Kidney (tissue), 2 donors: ENCODE measurements around the gene DDX47. TPM values are rescaled to one million over a fixed set of nuclear protein-coding genes. Genes with fewer than 3 reads are reported as not detected.

Source experiments
- microRNA-seq: library from miRNA; unstranded; fragments of <30 nt; microRNA quantifications from one replicate; pipeline ENCODE4 v1.2.0, GENCODE V29; 2020
- polyA plus RNA-seq: library from polyadenylated mRNA; stranded (reverse); fragments of 350-450 nt; fragmentation: Illumina TruSeq; extraction: RNeasy Lipid Tissue Mini Kit (QIAGEN cat#74804); gene quantifications from one replicate; pipeline ENCODE4 v1.2.3, GENCODE V29; 2014; ENCODE audit warnings: low read depth, low replicate concordance; ENCODE audit not compliant: insufficient read depth
- total RNA-seq: library from RNA; stranded (reverse); fragmentation: NEBNext Ultra II Directional; extraction: Animal tissue kit (Norgen Biotek cat#: 25700); gene quantifications from one replicate; pipeline ENCODE4 v1.2.1, GENCODE V29; 2021
- donor health status: DM: yes; HTN: yes; CAD: no.

DDX47 gene
- total and polyA plus RNA-seq, 2 donors from 2014 or later, result 35.1 to 50.9 TPM

Small RNAs within 50 kb of the gene (microRNA-seq; reads per million reads assigned to microRNA genes)
- not detected for gene MIR613

Other genes with a start within 250 kb of the DDX47 start
- 38.6 TPM for gene CREBL2, start 201.5 kb upstream of the DDX47 start, total RNA-seq
- gene CREBL2, start 201.5 kb upstream of the DDX47 start, polyA plus RNA-seq, result 35.8 TPM
- gene GPR19, start 117.2 kb upstream of the DDX47 start, total RNA-seq, result 0.19 TPM
- not detected for gene GPR19, start 117.2 kb upstream of the DDX47 start, polyA plus RNA-seq
- gene CDKN1B, start 96.0 kb upstream of the DDX47 start, total RNA-seq, result 52.3 TPM
- 27.9 TPM for gene CDKN1B, start 96.0 kb upstream of the DDX47 start, polyA plus RNA-seq
- gene APOLD1, start 27.7 kb upstream of the DDX47 start, total RNA-seq, result 18.9 TPM
- 4.5 TPM for gene APOLD1, start 27.7 kb upstream of the DDX47 start, polyA plus RNA-seq
- 60.6 TPM for gene GPRC5A, start 78.2 kb downstream of the DDX47 start, total RNA-seq
- 6.3 TPM for gene GPRC5A, start 78.2 kb downstream of the DDX47 start, polyA plus RNA-seq
- gene GPRC5D, start 138.8 kb downstream of the DDX47 start, total RNA-seq, result 0.25 TPM
- not detected for gene GPRC5D, start 138.8 kb downstream of the DDX47 start, polyA plus RNA-seq
- gene HEBP1, start 186.9 kb downstream of the DDX47 start, total RNA-seq, result 66.8 TPM
- gene HEBP1, start 186.9 kb downstream of the DDX47 start, polyA plus RNA-seq, result 142 TPM
- 9.6 TPM for gene FAM234B, start 231.0 kb downstream of the DDX47 start, total RNA-seq
- gene FAM234B, start 231.0 kb downstream of the DDX47 start, polyA plus RNA-seq, result 9.6 TPM